K562 (cell line): ENCODE measurements around the gene MVB12B. TPM values are rescaled to one million over a fixed set of nuclear protein-coding genes. Genes with fewer than 3 reads are reported as not detected.

Experiments used
- ATAC-seq: fragments of 200-7000 bp; cut with Tn5 transposase; 3 replicates; pipeline ENCODE4 v1.9.1; 2020; ENCODE audit warnings: moderate library complexity
- BruUV-seq: library from RNA; stranded (reverse); fragments of 400-500 nt; replicated peaks from 2 replicates; lab custom pipeline; 2021; lab: Mats Ljungman, UMichigan
- CTCF ChIA-PET: fragments of 300-600 bp; formaldehyde crosslinking; extraction: SDS; loops from one replicate; lab custom pipeline; 2021; ENCODE audit warnings: low intra/inter-chr PET ratio; lab: Yijun Ruan, JAX
- POLR2A ChIA-PET: fragments of 300-600, 350-650 bp; sonication (Branson Sonifier 250); formaldehyde crosslinking; extraction: SDS; loops from one replicate; lab custom pipeline; 2021; ENCODE audit warnings: antibody characterized with exemption, inconsistent platforms; lab: Yijun Ruan, JAX
- DNase-seq, 4 experiments: peaks; one replicate each; pipeline versions ENCODE4 v3.0.0 to v3.0.0-alpha.2; 2011 to 2018; ENCODE audit warnings: low spot score in 3 of 4, mixed read lengths in 3 of 4; ENCODE audit errors: extremely low read depth in 1 of 4
- FAIRE-seq: peaks from 2 replicates; lab custom pipeline; 2011; peaks lifted over from hg19 to GRCh38; lab: Jason Lieb, UNC
- H2AFZ ChIP-seq: 2 replicates; pipeline ENCODE4 v1.6.0; 2011; ENCODE audit warnings: low read depth, low read length, control low read depth, inconsistent platforms
- H3K27ac ChIP-seq: fragments of 200-600 bp; 3 replicates; pipeline ENCODE4 v1.8.0; 2011; ENCODE audit warnings: low read depth, mild to moderate bottlenecking, control low read depth, inconsistent platforms, low read length, moderate library complexity, mixed read lengths; ENCODE audit errors: extremely low read depth
- H3K27me3 ChIP-seq, 2 experiments: fragments of 300-600 bp in 1 of 2; 2 replicates in 1 of 2; 3 replicates in 1 of 2; pipeline versions ENCODE4 v1.6.0 to v1.8.0; 2011; ENCODE audit warnings: inconsistent platforms in 2 of 2, low read length in 2 of 2, mild to moderate bottlenecking in 1 of 2, mixed read lengths in 1 of 2, moderate library complexity in 1 of 2; ENCODE audit not compliant: control insufficient read depth in 2 of 2, insufficient read depth in 2 of 2
- H3K36me3 ChIP-seq: fragments of 300-600 bp; 3 replicates; pipeline ENCODE4 v1.8.0; 2011; ENCODE audit warnings: mild to moderate bottlenecking, low read length, inconsistent platforms; ENCODE audit not compliant: control insufficient read depth, insufficient read depth
- H3K4me1 ChIP-seq, 2 experiments: fragments of 200-600 bp in 1 of 2; replicated peaks in 1 of 2; 2 replicates in 1 of 2; 3 replicates in 1 of 2; pipeline versions ENCODE4 v1.5.1 to v1.8.0; 2011; ENCODE audit warnings: inconsistent platforms in 2 of 2, low read length in 2 of 2, mild to moderate bottlenecking in 1 of 2, mixed read lengths in 1 of 2, moderate library complexity in 1 of 2; ENCODE audit not compliant: control insufficient read depth in 2 of 2, insufficient read depth in 2 of 2
- H3K4me2 ChIP-seq: 2 replicates; pipeline ENCODE4 v1.6.1; 2011; ENCODE audit warnings: low read length, control low read depth, inconsistent platforms, mixed read lengths; ENCODE audit not compliant: insufficient read depth
- H3K4me3 ChIP-seq: fragments of 200-600 bp; sonication (generic), shearing (Covaris generic); 2 replicates; pipeline ENCODE4 v1.5.1; 2016; ENCODE audit warnings: control low read depth, inconsistent platforms
- H3K79me2 ChIP-seq: fragments of 200-600 bp; 3 replicates; pipeline ENCODE4 v1.8.0; 2011; ENCODE audit warnings: low read length, inconsistent platforms; ENCODE audit not compliant: control insufficient read depth, insufficient read depth
- H3K9ac ChIP-seq, 2 experiments: 2 replicates each; pipeline versions ENCODE4 v1.6.0 to v1.6.1; 2011; ENCODE audit warnings: low read depth in 2 of 2, low read length in 2 of 2, control low read depth in 1 of 2, inconsistent platforms in 1 of 2, mild to moderate bottlenecking in 1 of 2, mixed read lengths in 1 of 2; ENCODE audit not compliant: insufficient read depth in 1 of 2
- H3K9me1 ChIP-seq: one replicate; pipeline ENCODE4 v1.6.0; 2011; ENCODE audit warnings: inconsistent platforms, mild to moderate bottlenecking, low read length, moderate library complexity; ENCODE audit not compliant: control insufficient read depth, insufficient read depth
- H3K9me3 ChIP-seq: replicated peaks from 2 replicates; pipeline ENCODE4 v1.5.1; 2011; ENCODE audit warnings: low read depth, low read length, inconsistent platforms; ENCODE audit not compliant: control insufficient read depth, insufficient read depth
- H4K20me1 ChIP-seq: replicated peaks from 2 replicates; pipeline ENCODE4 v1.6.1; 2011; ENCODE audit warnings: low read length, inconsistent platforms, mixed read lengths; ENCODE audit not compliant: control insufficient read depth, insufficient read depth
- RAD21 ChIP-seq, 2 experiments: fragments of 250-450 bp in 1 of 2; fragments of 450-650 bp in 1 of 2; sonication (Bioruptor Pico) in 1 of 2; formaldehyde crosslinking in 1 of 2; IDR thresholded peaks in 1 of 2; conservative IDR thresholded peaks in 1 of 2; 2 replicates each; pipeline versions ENCODE4 v1.4.0 to v1.8.0; 2020 to 2022; ENCODE audit warnings: mild to moderate bottlenecking in 2 of 2, moderate library complexity in 1 of 2
- XRCC5 ChIP-seq: fragments of 200-400 bp; formaldehyde crosslinking; IDR thresholded peaks from 2 replicates; pipeline ENCODE4 v1.6.1; 2017; ENCODE audit warnings: low read depth, mild to moderate bottlenecking, low read length
- WGBS: fragments of 100-300 bp; shearing (Covaris generic); methylation state at CpG from one replicate; pipeline ENCODE4 v1.1.6; 2016; ENCODE audit warnings: low coverage, mixed read lengths; ENCODE audit not compliant: insufficient coverage; ENCODE audit errors: missing lambda C conversion rate; 5-methylcytosine and 5-hydroxymethylcytosine counted together
- in situ Hi-C: fragments of 300-500 bp; cut with MboI; formaldehyde crosslinking; loops from 4 replicates; pipeline ENCODE4 v1.15.0; 2018; ENCODE audit warnings: inconsistent platforms, mixed read lengths
- intact Hi-C: fragments of 100-400 bp; cut with micrococcal nuclease; formaldehyde crosslinking; loops from 2 replicates; pipeline ENCODE4 v1.14.2; 2022
- polyA plus RNA-seq, 8 experiments: library from polyadenylated mRNA; depleted of rRNA in 4 of 8; stranded (reverse) in 5 of 8; unstranded in 3 of 8; fragments of >200 nt; fragmentation: Nextera tagmentation in 2 of 8; fragmentation: Illumina TruSeq in 1 of 8; extraction: Ambion mirVana in 2 of 8; extraction: Trizol in 1 of 8; gene quantifications; 2 replicates each; pipeline versions ENCODE4 v1.2.1 to v1.2.3, GENCODE V29; 2011 to 2014; ENCODE audit warnings: inconsistent platforms in 1 of 8, missing spikeins in 1 of 8
- total RNA-seq, 7 experiments: library from RNA; depleted of rRNA in 6 of 7; stranded (reverse); fragments of >200 nt in 6 of 7; fragmentation: Illumina TruSeq in 2 of 7; extraction: Trizol in 2 of 7; gene quantifications; 2 replicates each; pipeline versions ENCODE4 v1.2.1 to v1.2.3, GENCODE V29; 2011 to 2021; ENCODE audit warnings: low replicate concordance in 1 of 7
- TF ChIP-seq, protein P1 (sequence below), 3 experiments: IDR thresholded peaks in 2 of 3; conservative IDR thresholded peaks in 1 of 3; 2 replicates each; pipeline ENCODE4 v1.5.1; 2011 to 2012; ENCODE audit warnings: low read length in 3 of 3, mild to moderate bottlenecking in 3 of 3, control low read depth in 2 of 3, improper control_type of control experiment in 1 of 3, inconsistent platforms in 1 of 3, low read depth in 1 of 3, mixed read lengths in 1 of 3, moderate library complexity in 1 of 3; ENCODE audit not compliant: insufficient read depth in 2 of 3
- TF ChIP-seq, protein P2 (sequence below): fragments of 250-450 bp; sonication (Bioruptor Pico); IDR thresholded peaks from 2 replicates; pipeline ENCODE4 v1.9.0; 2021; ENCODE audit warnings: mild to moderate bottlenecking, inconsistent platforms

The MVB12B gene
- total and polyA plus RNA-seq, 9 of the 15 experiments (the other 6 are each of a cell fraction or from before 2014, with no cell fraction given) = not detected

DNA sequence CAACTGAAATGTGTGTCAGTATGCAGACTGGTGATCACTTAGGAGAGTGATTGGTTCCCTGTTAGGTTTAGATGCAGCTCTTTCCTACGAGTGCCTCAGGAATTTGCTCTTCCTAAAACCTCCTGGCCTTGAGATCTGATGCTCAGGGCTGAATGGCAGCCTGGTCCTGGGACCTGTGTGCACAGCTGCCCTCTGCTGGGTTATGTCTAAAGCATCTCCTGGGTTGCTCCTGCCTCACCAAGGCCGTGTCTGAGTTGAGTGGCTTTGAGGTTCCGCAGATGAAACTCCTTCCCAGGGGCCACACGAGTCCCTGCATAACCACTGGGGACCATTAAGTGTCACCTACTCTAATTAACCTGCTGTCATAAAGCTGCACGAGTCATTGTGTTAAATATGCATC is 59.5 kb downstream of the MVB12B start:
- BruUV-seq = no TSS peak
- POLR2A ChIA-PET = no interaction called here
- no peak for FAIRE-seq
- Histone ChIP-seq H3K36me3 (no peaks in the 10 kb centered on the region), H3K9ac (no peak overlapping the region), H2AFZ (no peak overlapping the region), H3K4me2 (no peak overlapping the region), H3K9me1 (no peaks in the 10 kb centered on the region), H4K20me1 (no peaks in the 10 kb centered on the region), H3K79me2 (no peaks in the 10 kb centered on the region), H3K9me3 (no peaks in the 10 kb centered on the region), H3K27me3 (peaks cover 8 to 22% of the 10 kb centered on the region in 2 experiments; a peak in 4 of 5 replicates), H3K27ac (no peak overlapping the region), H3K4me3 (no peak overlapping the region), H3K4me1 (no peaks in the 10 kb centered on the region)
- no peak for DNase-seq
- 3% methylated on average over 5 of the region's 5 CpGs for WGBS
- CTCF ChIA-PET = interaction anchor here (0.6 kb wide), 1 partner anchor 346 kb away, joined by 3 read pairs; no protein-coding TSS in a partner anchor
- in situ Hi-C loops = no loop called here
- intact Hi-C loops = no loop called here
- peak in 1 of 2 experiments; percentile 24; a peak in 2 of 4 replicates for TF ChIP-seq RAD21 (CRISPR knock-in tag; conservative IDR thresholded peaks at IDR 0.05 in 1 of 2, IDR thresholded peaks at IDR 0.05 in 1 of 2)
- TF ChIP-seq, protein P1, sequence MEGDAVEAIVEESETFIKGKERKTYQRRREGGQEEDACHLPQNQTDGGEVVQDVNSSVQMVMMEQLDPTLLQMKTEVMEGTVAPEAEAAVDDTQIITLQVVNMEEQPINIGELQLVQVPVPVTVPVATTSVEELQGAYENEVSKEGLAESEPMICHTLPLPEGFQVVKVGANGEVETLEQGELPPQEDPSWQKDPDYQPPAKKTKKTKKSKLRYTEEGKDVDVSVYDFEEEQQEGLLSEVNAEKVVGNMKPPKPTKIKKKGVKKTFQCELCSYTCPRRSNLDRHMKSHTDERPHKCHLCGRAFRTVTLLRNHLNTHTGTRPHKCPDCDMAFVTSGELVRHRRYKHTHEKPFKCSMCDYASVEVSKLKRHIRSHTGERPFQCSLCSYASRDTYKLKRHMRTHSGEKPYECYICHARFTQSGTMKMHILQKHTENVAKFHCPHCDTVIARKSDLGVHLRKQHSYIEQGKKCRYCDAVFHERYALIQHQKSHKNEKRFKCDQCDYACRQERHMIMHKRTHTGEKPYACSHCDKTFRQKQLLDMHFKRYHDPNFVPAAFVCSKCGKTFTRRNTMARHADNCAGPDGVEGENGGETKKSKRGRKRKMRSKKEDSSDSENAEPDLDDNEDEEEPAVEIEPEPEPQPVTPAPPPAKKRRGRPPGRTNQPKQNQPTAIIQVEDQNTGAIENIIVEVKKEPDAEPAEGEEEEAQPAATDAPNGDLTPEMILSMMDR (IDR thresholded peaks at IDR 0.05 in 2 of 3, conservative IDR thresholded peaks at IDR 0.05 in 1 of 3; ENCODE audit: insufficient read depth in 2 of 3, low read depth in 1 of 3, low read length in 3 of 3) = peak; percentile 17 to 40 (median 33); a peak in 2 of 6 replicates
- no peak for TF ChIP-seq XRCC5
- TF ChIP-seq, protein P2, sequence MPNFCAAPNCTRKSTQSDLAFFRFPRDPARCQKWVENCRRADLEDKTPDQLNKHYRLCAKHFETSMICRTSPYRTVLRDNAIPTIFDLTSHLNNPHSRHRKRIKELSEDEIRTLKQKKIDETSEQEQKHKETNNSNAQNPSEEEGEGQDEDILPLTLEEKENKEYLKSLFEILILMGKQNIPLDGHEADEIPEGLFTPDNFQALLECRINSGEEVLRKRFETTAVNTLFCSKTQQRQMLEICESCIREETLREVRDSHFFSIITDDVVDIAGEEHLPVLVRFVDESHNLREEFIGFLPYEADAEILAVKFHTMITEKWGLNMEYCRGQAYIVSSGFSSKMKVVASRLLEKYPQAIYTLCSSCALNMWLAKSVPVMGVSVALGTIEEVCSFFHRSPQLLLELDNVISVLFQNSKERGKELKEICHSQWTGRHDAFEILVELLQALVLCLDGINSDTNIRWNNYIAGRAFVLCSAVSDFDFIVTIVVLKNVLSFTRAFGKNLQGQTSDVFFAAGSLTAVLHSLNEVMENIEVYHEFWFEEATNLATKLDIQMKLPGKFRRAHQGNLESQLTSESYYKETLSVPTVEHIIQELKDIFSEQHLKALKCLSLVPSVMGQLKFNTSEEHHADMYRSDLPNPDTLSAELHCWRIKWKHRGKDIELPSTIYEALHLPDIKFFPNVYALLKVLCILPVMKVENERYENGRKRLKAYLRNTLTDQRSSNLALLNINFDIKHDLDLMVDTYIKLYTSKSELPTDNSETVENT (CRISPR knock-in tag) = no peak
- peak; percentile 43; the same call in 1 of the 3 replicates for ATAC-seq
